HEK293 (cell line): ENCODE results near the gene TBL1X.

Experiments used
- BCL11A ChIP-seq: fragments of 450-650 bp; formaldehyde crosslinking; IDR thresholded peaks from 2 replicates; pipeline ENCODE4 v1.5.1; 2016; ENCODE audit warnings: low read depth, missing biosample characterization, missing genetic modification characterization
- IKZF3 ChIP-seq: fragments of 450-650 bp; IDR thresholded peaks from 2 replicates; pipeline ENCODE4 v1.5.0; 2018; ENCODE audit warnings: missing biosample characterization, mild to moderate bottlenecking, missing genetic modification characterization, moderate library complexity
- MYNN ChIP-seq: fragments of 450-650 bp; formaldehyde crosslinking; IDR thresholded peaks from 2 replicates; pipeline ENCODE4 v1.5.1; 2016; ENCODE audit warnings: missing biosample characterization, missing genetic modification characterization, borderline replicate concordance
- SCRT2 ChIP-seq: fragments of 450-650 bp; formaldehyde crosslinking; IDR thresholded peaks from 2 replicates; pipeline ENCODE4 v1.5.1; 2016; ENCODE audit warnings: missing biosample characterization, missing genetic modification characterization
- ZIC2 ChIP-seq: fragments of 450-650 bp; formaldehyde crosslinking; IDR thresholded peaks from 2 replicates; pipeline ENCODE4 v1.5.1; 2016; ENCODE audit warnings: missing biosample characterization, missing genetic modification characterization
- ZNF184 ChIP-seq: fragments of 450-650 bp; IDR thresholded peaks from 2 replicates; pipeline ENCODE4 v1.5.1; 2018; ENCODE audit warnings: missing biosample characterization, mild to moderate bottlenecking, missing genetic modification characterization
- ZNF214 ChIP-seq: fragments of 450-650 bp; formaldehyde crosslinking; IDR thresholded peaks from 2 replicates; pipeline ENCODE4 v1.5.1; 2017; ENCODE audit warnings: missing biosample characterization, mild to moderate bottlenecking, missing genetic modification characterization, borderline replicate concordance
- ZNF23 ChIP-seq: fragments of 450-650 bp; formaldehyde crosslinking; IDR thresholded peaks from 2 replicates; pipeline ENCODE4 v1.5.1; 2016; ENCODE audit warnings: missing biosample characterization, missing genetic modification characterization, borderline replicate concordance
- ZNF510 ChIP-seq: fragments of 450-650 bp; formaldehyde crosslinking; IDR thresholded peaks from 2 replicates; pipeline ENCODE4 v1.5.1; 2018; ENCODE audit warnings: mild to moderate bottlenecking, missing genetic modification characterization, missing biosample characterization; ENCODE audit not compliant: insufficient replicate concordance
- ZNF561 ChIP-seq: fragments of 450-650 bp; IDR thresholded peaks from 2 replicates; pipeline ENCODE4 v1.5.1; 2018; ENCODE audit warnings: missing biosample characterization, missing genetic modification characterization, borderline replicate concordance
- ZNF621 ChIP-seq: fragments of 450-650 bp; formaldehyde crosslinking; IDR thresholded peaks from 2 replicates; pipeline ENCODE4 v1.5.1; 2017; ENCODE audit warnings: missing biosample characterization, missing genetic modification characterization
- ZNF623 ChIP-seq: fragments of 450-650 bp; formaldehyde crosslinking; IDR thresholded peaks from 2 replicates; pipeline ENCODE4 v1.5.1; 2016; ENCODE audit warnings: missing biosample characterization, missing genetic modification characterization
- TF ChIP-seq, protein P1 (sequence below): fragments of 450-650 bp; formaldehyde crosslinking; IDR thresholded peaks from 2 replicates; pipeline ENCODE4 v1.5.1; 2016; ENCODE audit warnings: missing biosample characterization, missing genetic modification characterization

DNA sequence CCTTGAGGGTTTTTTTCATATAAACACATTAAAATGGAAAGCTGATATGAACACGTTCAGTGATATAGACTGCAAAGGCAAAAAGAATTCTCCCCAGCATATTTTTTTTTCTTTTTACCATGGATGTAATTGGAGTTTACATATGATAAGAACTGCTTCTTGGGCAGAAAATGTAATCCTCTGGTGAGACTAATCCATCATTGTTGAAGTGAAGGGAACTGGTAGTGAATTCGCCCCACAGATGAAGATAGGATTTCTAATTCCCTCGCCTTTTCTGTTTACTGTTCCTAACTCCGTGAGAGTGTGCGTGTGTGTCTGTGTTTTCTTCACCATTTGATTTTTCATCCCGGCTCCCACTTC, 211.9 kb downstream of the TBL1X start:
- TF ChIP-seq ZIC2 (tag by site-specific recombination): no peak
- TF ChIP-seq, protein P1, sequence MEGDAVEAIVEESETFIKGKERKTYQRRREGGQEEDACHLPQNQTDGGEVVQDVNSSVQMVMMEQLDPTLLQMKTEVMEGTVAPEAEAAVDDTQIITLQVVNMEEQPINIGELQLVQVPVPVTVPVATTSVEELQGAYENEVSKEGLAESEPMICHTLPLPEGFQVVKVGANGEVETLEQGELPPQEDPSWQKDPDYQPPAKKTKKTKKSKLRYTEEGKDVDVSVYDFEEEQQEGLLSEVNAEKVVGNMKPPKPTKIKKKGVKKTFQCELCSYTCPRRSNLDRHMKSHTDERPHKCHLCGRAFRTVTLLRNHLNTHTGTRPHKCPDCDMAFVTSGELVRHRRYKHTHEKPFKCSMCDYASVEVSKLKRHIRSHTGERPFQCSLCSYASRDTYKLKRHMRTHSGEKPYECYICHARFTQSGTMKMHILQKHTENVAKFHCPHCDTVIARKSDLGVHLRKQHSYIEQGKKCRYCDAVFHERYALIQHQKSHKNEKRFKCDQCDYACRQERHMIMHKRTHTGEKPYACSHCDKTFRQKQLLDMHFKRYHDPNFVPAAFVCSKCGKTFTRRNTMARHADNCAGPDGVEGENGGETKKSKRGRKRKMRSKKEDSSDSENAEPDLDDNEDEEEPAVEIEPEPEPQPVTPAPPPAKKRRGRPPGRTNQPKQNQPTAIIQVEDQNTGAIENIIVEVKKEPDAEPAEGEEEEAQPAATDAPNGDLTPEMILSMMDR (tag by site-specific recombination): no peak
- TF ChIP-seq ZNF510: no peak
- no peak for TF ChIP-seq ZNF184 (tag by site-specific recombination)
- no peak for TF ChIP-seq ZNF623 (tag by site-specific recombination)
- no peak for TF ChIP-seq ZNF214 (tag by site-specific recombination)
- no peak for TF ChIP-seq IKZF3 (tag by site-specific recombination)
- no peak for TF ChIP-seq ZNF621 (tag by site-specific recombination)
- no peak for TF ChIP-seq ZNF23 (tag by site-specific recombination)
- TF ChIP-seq SCRT2: no peak
- no peak for TF ChIP-seq MYNN
- no peak for TF ChIP-seq ZNF561 (tag by site-specific recombination)
- no peak for TF ChIP-seq BCL11A
